B cell (primary cell): Measurements from ENCODE around the gene MYOM3.

Experiments used
- CTCF ChIP-seq: fragments of 200-600 bp; IDR thresholded peaks from one replicate; pipeline ENCODE4 v1.8.0; 2022; ENCODE audit warnings: antibody characterized with exemption, mild to moderate bottlenecking
- EZH2 ChIP-seq: IDR thresholded peaks from 2 replicates; pipeline ENCODE4 v1.6.1; 2012; ENCODE audit warnings: borderline replicate concordance, low read depth, mild to moderate bottlenecking, moderate library complexity, low read length; ENCODE audit not compliant: insufficient read depth, poor library complexity, severe bottlenecking

- TF ChIP-seq CTCF, result no peak
- TF ChIP-seq EZH2, result no peak
Observed at GRCh38 chr1:24089743-24090555, 22.0 kb downstream of the MYOM3 start.
